ENCODE results near the gene ZNF493.

ZNF493 gene

DNA sequence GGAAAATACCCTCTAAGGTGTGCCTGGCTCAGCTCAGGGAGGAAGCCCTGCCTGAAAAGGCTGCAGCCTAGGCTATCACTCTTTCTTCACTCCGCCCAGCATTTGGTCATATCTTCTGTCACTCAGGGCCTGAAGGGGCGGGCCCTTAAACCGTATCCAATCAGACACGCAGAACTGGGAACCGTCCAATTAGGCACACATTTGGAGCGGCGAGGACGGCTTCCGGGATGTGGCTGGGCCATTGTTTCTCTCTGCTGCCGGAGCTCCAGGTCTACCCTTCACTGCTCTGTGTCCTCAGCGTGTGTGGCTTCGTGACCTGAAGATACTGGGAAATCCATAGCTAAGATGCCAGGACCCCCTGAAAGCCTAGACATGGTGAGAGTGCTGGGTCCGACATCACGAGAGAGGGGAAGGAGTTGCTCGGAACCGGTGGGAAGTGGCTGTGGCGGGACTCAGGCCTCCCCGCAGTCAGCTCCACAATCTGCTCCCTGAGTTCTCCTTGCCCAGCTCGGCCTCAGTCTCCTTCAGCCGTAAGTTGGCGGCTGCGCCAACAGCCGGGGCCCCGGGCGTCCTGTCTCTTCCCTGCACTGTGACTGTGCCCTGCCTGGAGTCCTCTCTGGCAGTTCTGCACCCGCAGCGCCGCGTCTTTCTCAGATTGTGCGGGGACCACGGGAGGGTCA, at the start of gene ZNF493:
Gene ZNF493 (plus strand): TSS at position 241 of the 680 bp plus-strand sequence. CDS start 105 bp downstream, at position 346.
- DNase-seq = peak; percentile 52 to 92

DNA sequence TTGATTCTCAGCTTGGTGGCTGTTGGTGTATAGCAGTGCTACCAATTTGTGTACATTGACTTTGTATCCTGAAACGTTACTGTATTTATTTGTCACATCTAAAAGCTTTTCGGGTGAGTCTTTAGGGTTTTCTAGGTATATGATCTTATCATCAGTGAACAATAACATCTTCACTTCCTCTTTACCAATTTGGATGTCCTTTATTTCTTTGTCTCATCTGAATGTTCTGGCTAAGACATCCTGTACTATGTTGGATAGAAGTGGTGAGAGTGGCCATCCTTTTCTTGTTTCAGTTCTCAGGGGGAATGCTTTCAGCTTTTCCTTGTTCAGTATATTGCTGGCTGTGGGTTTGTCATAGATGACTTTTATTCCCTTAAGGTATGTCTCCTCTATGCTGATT, 44.1 kb upstream of the ZNF493 start:
- DNase-seq = no peak

DNA sequence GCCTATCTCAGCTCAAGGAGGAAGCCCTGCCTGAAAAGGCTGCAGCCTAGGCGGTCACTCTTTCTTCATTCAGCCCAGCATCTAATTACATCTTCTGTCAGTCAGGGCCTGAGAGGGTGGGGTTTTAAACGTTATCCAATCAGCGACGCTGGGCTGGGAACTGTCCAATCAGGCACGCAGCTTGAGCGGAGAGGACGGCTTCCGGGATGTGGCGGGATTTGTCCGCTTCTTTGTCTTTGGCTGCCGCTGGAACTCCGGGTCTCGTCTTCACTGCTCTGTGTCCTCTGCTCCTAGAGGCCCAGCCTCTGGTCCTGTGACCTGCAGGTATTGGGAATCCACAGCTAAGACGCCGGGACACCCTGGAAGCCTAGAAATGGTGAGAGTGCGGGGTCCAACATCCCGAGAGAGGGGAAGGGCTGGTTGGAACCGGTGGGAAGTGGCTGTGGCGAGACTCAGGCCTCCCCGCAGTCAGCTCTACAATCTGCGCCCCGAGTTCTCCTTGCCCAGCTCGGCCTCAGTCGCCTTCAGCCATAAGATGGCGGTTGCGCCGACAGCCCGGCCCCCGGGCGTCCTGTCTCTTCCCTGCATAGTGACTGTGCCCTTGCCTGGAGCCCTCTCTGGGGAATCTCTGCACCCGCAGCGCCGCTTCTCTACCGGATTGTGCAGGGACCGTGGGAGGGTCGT, 38.0 kb upstream of the ZNF493 start, which contains the start of gene ZNF738:
Gene ZNF738 (plus strand): TSS at position 233 of the 684 bp plus-strand sequence. CDS start 141 bp downstream, at position 374.
- DNase-seq = peak; percentile 38 to 79

DNA sequence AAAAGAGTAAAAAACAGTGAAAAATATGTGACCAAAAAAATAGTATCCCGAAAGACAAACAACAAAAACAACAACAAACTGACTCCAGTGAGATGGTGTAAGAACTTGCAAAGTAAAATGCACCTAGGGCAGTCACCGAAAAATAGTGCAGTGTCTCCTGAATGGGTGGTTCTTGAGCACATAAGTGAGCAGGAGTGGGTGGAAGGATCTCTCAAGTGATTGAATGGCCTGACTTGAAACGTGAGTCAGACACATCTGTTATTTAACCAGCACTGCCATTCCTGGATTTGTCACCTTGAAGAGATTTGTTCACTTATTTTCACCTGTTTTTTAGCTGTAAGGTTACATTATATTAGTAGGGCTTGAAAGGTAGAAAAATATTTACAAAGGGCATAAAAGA, 34.6 kb upstream of the ZNF493 start:
- DNase-seq = no peak

DNA sequence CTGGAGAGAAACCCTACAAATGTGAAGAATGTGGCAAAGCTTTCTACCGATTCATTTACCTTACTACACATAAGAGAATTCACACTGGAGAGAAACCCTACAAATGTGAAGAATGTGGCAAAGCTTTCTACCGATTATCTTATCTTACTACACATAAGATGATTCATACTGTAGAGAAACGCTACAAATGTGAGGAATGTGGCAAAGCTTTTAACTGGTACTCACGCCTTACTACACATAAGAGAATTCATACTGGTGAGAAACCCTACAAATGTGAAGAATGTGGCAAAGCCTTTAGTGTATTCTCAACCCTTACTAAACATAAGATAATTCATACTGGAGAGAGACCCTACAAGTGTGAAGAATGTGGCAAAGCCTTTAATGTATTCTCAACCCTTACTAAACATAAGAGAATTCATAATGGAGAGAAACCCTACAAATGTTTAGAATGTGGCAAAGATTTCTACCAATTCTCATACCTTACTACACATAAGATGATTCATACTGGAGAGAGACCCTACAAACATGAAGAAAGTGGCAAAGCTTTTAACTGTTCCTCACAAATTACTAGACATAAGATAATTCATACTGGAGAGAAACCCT, 12.9 kb upstream of the ZNF493 start:
- no peak for DNase-seq

DNA sequence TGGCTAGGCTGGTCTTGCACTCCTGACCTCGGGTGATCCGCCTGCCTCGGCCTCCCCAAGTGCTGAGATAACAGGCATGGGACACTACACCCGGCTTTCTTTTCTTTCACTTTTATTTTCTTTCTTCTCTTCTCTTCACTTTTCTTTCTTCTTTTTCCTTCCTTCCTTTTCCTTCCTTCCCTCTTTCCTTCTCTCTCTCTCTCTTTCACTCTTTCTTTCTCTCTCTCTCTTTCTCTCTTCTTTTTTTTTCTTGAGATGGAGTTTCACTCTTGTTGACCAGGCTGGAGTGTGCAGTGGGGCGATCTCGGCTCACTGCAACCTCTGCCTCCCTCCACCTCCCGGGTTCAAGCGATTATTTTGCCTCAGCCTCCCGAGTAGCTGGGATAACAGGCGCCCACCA, 812 bp upstream of the ZNF493 start:
- no peak for DNase-seq

DNA sequence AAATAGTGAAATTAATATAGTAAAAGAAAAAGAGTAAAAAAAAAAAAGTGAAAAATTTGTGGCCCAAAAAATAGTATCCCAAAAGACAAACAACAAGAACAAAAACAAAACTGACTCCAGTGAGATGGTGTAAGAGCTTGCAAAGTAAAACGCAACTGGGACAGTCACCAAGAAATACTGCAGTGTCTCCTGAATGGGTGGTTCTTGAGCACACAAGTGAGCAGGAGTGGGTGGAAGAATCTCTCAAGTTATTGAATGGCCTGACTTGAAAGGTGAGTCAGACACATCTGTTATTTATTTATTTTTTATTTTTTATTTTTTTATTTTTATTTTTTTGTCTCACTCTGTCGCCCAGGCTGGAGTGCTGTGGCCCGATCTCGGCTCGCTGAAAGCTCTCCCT, 1.9 kb downstream of the ZNF493 start:
- DNase-seq = no peak

DNA sequence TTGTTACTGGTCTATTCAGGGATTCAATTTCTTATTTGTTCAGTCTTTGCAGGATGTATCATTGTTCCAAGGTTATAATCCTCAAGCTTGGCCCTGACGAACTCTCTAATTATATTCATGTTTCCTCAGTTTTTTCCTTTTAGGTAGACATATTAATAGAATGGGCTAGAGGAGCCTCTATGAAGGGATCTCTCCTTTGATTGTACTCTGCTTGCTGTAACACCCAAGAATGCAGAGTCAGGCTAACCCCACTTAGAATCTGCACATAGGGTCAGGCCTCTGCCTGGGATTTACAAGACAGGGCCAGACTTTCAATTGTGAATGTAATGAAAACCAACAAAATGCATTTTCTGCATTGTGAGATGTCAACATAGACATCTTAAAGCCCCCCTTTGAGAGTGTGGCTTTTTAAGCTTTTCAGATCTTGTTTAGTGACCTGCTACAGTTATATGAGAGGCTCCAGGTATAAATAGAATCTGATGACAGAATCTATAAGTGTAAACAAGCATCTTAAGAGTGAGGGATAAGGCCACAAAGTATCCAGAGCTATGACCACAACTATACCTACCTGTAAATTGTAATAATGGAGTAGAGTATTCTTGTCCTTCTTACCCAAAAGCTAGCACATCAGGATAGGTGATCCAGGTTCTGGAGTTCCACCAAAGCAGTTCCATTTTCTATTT, 5.5 kb downstream of the ZNF493 start:
- no peak for DNase-seq

DNA sequence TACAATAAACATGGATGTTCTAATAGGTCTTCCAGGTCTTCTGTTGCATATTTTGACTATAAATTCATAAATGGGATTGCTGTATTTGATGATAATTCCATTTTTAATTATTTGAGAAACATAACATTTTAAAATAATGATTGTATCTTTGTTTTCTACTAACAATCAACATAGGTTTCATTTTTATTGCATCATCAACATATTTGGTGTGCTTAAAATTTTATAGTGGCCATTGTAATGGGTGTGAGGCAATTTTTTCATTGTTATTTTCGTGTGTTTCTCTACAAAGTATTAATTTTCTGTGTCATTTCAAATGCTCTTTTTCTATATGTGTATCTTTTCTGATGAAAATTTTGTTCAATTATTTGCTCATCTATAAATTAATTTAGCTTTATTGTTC, 13.2 kb downstream of the ZNF493 start:
- no peak for DNase-seq

DNA sequence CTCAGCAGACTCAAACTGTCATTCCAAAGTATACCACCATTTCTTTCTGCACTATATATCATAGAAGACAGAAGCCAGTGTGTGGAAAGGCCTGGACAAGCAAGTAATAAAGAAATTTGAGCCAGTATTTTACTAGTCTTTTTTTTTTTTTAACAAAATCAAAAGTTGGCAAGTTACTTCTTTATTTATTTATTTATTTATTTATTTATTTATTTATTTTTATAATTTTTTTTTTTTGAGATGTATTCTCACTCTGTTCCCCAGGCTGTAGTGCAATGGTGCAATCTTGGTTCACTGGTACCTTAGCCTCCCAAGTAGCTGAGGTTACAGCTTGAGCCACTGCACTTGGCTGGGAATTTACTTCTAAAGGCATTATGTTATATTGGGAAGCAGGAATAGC, 25.3 kb downstream of the ZNF493 start:
- no peak for DNase-seq

DNA sequence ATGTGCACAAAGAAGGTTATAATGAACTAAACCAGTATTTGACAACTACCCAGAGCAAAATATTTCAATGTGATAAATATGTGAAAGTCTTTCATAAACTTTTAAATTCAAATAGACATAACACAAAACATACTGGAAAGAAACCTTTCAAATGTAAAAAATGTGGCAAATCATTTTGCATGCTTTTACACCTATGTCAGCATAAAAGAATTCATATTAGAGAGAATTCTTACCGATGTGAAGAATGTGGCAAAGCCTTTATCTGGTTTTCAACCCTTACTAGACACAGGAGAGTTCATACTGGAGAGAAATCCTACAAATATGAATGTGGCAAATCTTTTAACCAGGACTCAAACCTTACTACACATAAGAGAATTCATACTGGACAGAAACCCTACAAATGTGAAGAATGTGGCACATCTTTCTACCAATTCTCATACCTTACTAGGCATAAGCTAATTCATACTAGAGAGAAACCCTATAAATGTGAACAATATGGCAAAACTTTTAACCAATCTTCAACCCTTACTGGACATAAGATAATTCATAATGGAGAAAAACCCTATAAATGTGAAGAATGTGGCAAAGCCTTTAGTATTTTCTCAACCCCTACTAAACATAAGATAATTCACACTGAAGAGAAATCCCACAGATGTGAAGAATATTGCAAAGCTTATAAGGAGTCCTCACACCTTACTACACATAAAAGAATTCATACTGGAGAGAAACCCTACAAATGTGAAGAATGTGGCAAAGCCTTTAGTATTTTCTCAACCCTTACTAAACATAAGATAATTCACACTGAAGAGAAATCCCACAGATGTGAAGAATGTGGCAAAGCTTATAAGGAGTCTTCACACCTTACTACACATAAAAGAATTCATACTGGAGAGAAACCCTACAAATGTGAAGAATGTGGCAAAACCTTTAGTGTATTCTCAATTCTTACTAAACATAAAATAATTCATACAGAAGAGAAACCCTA, 26.4 kb downstream of the ZNF493 start:
- DNase-seq = no peak

DNA sequence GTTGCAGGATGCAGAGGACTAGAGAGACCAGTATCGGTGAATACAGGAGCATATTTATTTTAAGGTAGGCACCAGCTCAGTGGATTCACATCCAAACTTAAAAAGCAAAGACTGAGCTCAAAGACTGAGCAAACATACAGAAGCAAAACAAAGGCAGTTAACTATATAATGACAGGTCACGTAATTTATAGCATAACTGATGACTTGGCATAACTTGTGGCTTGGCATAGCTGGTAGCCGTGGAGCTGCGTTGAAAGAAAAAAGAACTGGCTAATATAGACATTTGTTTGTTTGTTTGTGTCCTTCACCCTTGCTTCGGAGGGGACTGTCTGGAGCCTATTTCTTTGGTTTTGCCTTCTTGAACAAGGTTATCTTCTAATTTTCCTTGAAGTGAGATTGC, 33.7 kb downstream of the ZNF493 start:
- DNase-seq = no peak

DNA sequence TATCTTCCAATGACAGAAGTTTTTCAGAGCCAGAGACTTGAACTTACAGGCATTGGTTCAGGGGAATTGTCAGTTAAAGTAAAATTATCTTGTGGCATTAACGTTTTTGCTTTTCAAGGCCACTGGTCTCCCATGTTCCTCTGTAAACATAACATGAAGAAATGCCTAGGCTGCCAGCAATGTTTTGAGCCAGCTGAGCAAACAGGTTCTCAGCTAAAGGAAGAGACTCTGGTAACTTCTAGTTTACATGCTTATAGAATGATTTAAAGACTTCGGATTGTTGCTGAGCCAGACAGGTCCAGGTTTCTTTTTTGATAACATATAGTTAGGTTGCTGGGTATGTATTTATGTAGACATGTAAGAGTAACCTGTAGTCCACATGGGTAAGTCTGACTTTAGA, 35.7 kb downstream of the ZNF493 start:
- no peak for DNase-seq

DNA sequence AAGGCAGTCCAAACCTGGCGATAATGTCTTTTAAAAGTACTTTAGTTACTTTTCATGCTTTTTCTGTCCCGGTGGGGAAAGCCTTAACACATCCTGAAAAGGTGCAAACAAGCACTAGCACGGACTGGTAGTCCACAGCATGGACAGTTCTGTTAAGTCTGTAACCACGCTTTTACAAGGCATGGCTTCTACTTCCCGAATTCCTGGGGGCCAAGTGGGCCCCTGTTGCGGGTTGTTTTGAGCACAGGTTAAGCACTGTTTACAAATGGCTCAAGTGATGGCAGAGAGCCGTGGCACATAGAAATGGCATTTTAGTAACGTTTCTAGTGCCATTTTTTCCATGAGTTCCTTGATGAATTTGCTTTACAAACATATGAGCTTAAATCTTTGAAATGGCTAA, 37.6 kb downstream of the ZNF493 start:
- DNase-seq = no peak

DNA sequence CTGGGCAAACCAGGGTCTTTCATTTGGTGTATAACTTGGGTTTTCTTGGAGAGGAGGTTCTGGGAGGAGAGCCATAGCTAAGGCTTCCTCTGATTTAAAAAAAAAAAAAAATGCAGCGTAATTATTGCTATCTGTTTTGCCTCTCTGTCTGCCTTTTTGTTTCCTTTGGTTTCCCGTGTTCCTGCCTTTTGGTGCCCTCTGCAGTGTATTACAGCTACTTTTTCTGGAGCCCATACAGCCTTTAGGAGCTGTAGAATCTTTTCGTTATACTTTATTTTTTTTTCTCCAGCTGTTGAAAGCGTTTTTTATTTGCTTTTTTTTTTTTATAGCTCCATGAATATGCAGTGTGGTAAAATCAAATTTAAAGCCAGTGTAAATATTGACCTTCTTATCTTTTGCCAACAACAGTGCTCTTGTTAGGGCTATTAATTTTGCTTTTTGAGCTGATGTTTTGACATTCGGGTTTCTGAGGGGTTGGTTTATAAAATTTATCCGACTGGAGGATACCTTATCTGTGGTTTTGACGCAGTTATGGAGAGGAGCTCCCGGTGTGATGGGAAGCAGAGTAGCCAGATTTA, 38.1 kb downstream of the ZNF493 start:
- no peak for DNase-seq

DNA sequence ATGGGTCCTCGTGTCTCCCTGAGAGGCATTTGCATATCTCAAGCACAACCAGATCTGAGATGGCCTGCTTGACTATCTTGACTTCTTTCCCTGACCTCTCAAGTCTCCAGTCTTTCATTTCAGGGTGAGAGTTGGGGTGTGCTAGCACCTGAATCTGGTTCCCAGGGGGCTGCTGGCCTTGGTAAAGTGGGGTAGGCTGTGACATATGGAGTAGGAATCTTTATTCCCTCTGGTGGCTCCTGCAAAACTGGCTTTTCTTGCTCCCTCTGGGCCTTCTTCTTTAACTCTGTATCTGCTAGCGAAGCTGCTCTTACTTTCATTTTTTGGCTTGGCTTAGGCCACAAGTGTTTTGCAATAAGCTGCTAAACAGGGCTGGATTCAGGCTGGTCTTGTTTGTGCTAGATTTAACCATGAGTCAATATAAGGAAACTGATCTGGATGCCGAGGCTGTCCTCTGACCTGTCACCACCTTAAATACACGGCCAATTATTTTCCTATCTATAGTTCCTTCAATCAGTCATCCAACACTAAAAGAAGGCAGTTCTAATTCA, 42.3 kb downstream of the ZNF493 start:
- no peak for DNase-seq

DNA sequence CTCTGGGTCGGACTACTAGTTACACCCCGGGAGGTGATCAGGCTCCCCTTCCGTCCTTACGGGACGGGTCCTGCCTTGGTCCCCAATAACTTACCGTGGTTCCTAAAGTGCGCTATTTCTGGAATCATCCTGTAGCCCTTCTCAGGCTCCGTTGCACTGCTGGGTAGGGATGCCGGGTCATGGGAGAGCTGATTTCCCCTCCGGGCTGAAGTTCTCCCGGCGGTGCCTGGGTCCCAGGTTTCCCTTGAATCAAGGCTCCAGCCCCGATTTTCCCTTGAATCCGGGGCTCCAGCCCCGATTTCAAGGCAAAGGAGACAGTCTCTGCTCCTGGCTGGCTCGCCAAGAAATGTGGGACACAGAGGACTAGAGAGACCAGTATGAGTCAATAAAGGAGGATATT, 43.4 kb downstream of the ZNF493 start:
- no peak for DNase-seq

DNA sequence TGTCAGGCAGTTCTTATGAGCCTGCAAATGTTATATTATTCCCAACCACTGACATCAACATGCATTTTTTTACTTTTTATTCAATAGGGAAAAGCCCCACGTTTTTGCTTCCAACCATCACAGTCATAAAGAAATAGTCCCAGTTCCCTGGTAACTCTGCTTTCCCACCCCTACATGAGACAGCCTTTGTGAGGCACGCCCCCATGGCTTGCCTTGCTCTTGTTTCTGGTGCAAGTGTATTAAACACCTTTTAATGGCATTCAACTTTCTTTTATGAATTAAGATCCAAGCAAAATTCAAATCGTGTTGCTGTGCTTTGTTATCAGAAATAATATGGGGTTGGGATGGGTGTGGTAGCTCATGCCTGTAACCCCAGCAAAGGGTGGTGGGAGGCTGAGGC, 54.3 kb downstream of the ZNF493 start:
- no peak for DNase-seq

DNA sequence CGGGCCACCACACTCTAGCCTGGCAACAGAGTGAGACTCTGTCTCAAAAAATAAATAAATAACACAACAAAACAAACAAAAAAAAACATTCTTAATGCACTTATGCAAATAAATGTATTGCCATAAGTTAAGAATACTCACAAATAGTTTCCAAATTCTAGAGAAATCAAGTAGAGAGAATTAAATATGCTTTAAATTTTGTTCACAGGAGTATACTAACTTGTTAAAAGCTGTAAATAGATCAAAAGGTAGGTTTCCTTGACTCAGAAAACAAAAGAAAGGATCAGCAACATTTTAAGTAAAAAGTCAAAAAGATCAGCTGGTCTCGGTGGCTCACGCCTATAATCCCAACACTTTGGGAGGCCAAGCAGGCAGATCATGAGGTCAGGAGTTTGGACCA, 58.0 kb downstream of the ZNF493 start:
- no peak for DNase-seq

DNA sequence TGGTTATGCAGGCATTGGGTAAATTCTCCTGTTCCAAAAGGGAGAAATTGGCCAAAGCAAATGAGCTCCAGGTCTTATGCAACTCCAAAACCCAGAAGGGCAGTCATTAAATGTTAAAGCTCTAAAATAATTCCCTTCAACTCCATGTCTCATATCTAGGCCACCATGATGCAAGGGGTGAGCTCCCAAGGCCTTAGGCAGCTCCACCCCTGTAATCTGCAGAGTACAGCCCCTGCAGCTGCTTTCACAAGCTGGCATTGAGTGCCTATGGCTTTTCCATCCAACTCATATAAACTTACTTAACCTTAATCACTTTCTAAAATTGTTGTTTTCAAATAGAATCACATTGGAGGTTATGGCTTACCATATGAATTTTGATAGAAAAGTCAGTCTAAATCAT, 63.8 kb downstream of the ZNF493 start:
- DNase-seq = no peak

DNA sequence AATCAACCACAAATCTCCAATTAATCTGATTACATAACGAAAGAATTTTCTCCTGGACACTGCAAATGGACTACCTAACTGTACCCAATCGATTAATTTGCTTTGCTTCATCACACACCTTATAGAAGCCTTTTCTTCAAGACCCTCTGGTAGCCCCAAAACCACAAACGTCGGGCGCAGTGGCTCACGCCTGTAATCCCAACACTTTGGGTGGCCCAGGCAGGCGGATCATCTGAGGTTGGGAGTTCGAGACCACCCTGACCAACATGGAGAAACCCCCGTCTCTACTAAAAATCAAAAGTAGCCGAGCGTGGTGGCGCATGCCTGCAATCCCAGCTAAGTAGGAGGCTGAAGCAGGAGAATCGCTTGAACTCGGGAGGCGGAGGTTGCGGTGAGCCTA, 65.6 kb downstream of the ZNF493 start:
- DNase-seq = no peak

Data from bone marrow (tissue), 2 donors.